Left ventricle myocardium inferior (tissue), 1 donor: Measurements from ENCODE around the gene COL16A1. TPM values are rescaled to one million over a fixed set of nuclear protein-coding genes. Genes with fewer than 3 reads are reported as not detected.

Source experiments
- DNase-seq: peaks from one replicate; pipeline ENCODE4 v3.0.0-alpha.2; 2020
- H3K27ac ChIP-seq: fragments of 200-600 bp; replicated peaks from 2 replicates; pipeline ENCODE4 v1.8.0; 2021
- H3K27me3 ChIP-seq: fragments of 200-600 bp; 2 replicates; pipeline ENCODE4 v1.8.0; 2021; ENCODE audit warnings: low read depth
- H3K36me3 ChIP-seq: fragments of 200-600 bp; 2 replicates; pipeline ENCODE4 v1.8.0; 2021
- H3K4me1 ChIP-seq: fragments of 200-600 bp; 2 replicates; pipeline ENCODE4 v1.8.0; 2021
- H3K4me3 ChIP-seq: fragments of 200-600 bp; 2 replicates; pipeline ENCODE4 v1.8.0; 2021; ENCODE audit warnings: mild to moderate bottlenecking, moderate library complexity
- H3K9me3 ChIP-seq: fragments of 200-600 bp; replicated peaks from 2 replicates; pipeline ENCODE4 v1.8.0; 2021
- CTCF ChIP-seq: fragments of 200-600 bp; IDR thresholded peaks from 2 replicates; pipeline ENCODE4 v1.8.0; 2021; ENCODE audit warnings: antibody characterized with exemption, mild to moderate bottlenecking, borderline replicate concordance
- intact Hi-C: fragments of 100-400 bp; cut with micrococcal nuclease; formaldehyde crosslinking; loops from one replicate; pipeline ENCODE4 v1.11.0; 2022
- total RNA-seq: library from RNA; stranded (reverse); fragmentation: NEBNext Ultra II Directional; extraction: Animal tissue kit (Norgen Biotek cat#: 25700); gene quantifications from one replicate; pipeline ENCODE4 v1.2.1, GENCODE V29; 2021
- donor health status: DM: no; HTN: yes; CAD: no; lungs with severe emphysema.

The COL16A1 gene
- total RNA-seq, 1 donor from 2014 or later: 18.3 TPM

DNA sequence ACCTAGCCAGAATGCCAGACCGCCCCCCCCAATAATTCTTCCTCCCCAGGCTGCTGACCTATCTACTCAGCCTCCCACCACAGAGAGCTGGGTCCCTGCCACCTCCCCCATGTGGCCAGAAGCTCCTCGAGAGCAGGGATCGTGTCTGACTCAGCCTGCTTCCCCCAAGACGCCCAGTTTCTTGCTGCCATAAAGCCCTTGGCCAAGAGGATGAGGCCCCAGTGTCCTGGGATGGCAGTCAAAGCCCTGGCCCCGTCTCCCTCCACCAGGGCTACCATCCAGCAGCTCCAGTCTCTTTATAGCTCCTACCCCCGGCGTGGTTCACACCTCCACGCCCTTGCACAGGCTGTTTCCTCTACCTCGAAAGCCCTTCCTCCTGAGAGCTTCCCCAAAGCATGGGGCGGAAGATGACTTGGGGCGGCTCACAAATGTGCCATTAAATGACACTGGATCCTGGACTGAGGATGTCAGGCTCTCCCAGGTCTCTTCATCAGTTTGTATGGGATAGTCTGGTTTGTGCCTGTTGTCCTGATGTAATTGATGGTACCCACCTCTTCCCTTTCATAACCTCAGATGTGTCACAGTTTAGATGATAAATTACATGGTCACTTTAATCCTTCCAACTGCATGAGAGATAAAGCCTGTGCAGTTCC is 47.2 kb upstream of the COL16A1 start:
- Histone ChIP-seq H3K27ac (no peak overlapping the region), H3K9me3 (no peaks in the 10 kb centered on the region), H3K27me3 (peaks cover 12% of the 10 kb centered on the region), H3K36me3 (no peaks in the 10 kb centered on the region), H3K4me1 (peaks cover 94% of the 10 kb centered on the region), H3K4me3 (no peak overlapping the region)
- intact Hi-C loops: no loop called here
- no peak for DNase-seq
- no peak for TF ChIP-seq CTCF

DNA sequence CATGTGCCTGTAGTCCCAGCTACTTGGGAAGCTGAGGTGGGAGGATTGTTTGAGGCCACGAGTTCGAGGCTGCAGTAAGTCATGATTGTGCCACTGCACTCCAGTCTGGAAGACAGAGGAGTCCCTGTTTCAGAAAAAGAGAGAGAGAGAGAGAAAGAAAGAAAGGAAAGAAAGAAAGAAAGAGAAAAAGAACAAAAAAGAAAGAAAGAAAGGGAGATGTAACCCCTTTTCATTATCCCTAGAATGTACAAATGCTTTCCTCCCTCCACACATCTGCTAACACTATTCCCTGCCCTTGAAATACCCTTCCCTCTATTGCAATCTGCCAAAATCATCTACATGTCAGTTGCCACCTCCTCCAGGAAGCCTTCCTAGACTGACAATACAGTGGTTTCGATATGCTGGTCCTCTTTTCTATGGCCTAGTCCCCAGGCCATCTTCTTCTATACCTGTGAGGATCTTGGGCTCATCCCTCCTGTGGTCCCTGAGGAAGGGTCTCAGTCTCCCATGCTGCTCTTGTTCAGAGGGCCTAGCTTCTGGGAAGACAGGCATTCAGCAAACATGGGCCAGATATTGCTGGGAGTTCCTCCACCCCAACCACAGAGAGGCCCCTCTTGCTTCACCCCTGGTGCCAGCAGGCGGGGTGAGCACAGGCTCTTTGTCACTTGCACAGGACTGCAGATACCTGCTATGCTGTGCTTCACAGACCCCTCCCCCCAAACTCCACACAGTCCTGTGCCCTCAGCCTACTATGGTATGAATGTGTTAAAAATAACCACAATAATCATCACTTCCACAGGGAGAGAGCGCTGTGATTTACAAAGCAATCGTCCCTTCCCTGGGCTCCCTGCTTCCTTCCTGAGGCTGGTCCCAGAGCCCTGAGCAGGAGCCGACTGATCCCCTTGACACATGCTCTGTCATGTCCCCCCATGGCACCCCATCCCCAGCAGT is 46.2 kb upstream of the COL16A1 start:
- no peak for DNase-seq
- no peak for TF ChIP-seq CTCF
- H3K27ac ChIP-seq: no peak overlapping the region

DNA sequence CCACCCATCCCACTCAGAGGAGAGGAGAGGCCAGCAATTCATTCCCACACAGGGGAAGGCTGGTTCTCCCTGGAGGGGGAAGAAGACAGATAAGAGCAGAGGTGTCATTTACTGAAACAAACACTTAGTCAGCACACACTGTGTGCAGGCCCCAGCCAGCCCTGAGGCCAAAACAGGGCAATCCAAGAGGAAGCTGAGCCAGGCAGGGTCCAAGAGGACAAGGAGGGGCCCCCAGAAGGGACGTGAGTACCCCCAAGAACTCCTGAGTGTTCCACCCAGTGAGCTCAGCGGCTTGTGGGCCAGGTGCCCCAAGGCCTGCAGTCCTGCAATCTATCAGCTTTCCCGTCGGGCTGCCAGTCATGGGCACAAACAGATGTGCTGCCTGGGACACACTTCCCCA is 44.5 kb upstream of the COL16A1 start:
- no peaks in the 10 kb centered on the region for H3K9me3 ChIP-seq
- H3K4me1 ChIP-seq: peaks cover 78% of the 10 kb centered on the region
- no peak overlapping the region for H3K4me3 ChIP-seq
- H3K36me3 ChIP-seq: no peaks in the 10 kb centered on the region
- no peak overlapping the region for H3K27ac ChIP-seq
- no peak for TF ChIP-seq CTCF
- intact Hi-C loops: no loop called here
- DNase-seq: no peak
- peaks cover 12% of the 10 kb centered on the region for H3K27me3 ChIP-seq

More for the DNA sequence above, 46.2 kb upstream of the COL16A1 start:
- Histone ChIP-seq H3K4me1 (peaks cover 94% of the 10 kb centered on the region), H3K4me3 (no peak overlapping the region), H3K9me3 (no peaks in the 10 kb centered on the region), H3K27me3 (peaks cover 12% of the 10 kb centered on the region), H3K36me3 (no peaks in the 10 kb centered on the region)
- intact Hi-C loops: no loop called here

GRCh38 chr1:31747304-31747703 is 43.5 kb upstream of the COL16A1 start:
- intact Hi-C loops: no loop called here

DNA sequence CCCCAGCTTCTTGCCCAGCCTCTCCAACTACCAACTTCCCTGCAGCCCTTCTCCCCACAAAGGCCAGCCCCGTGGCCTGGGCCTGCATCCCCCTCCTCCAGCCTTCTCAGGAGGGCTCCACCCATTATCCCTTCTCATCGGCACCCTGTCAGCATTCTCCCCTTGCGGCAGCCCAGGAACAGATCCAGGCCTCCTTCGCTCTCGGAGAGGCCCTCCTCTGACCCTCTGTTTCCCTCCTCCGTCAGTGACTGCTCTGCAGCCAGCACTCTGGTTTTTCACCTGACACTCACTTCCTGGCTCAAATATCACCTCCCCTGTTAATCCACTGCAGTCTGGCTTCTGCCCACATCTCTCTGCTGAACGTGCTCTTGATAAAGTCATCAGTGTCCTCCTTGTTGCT is 42.9 kb upstream of the COL16A1 start:
- no peak for TF ChIP-seq CTCF
- Histone ChIP-seq H3K27ac (no peak overlapping the region), H3K4me3 (no peak overlapping the region), H3K27me3 (peaks cover 7% of the 10 kb centered on the region), H3K9me3 (no peaks in the 10 kb centered on the region), H3K36me3 (no peaks in the 10 kb centered on the region), H3K4me1 (peaks cover 62% of the 10 kb centered on the region)
- intact Hi-C loops: no loop called here
- DNase-seq: no peak

More at GRCh38 chr1:31747304-31747703, 43.5 kb upstream of the COL16A1 start:
- H3K36me3 ChIP-seq: no peaks in the 10 kb centered on the region
- no peak overlapping the region for H3K27ac ChIP-seq
- H3K4me3 ChIP-seq: no peak overlapping the region
- TF ChIP-seq CTCF: no peak
- H3K4me1 ChIP-seq: peaks cover 68% of the 10 kb centered on the region
- DNase-seq: no peak
- H3K9me3 ChIP-seq: no peaks in the 10 kb centered on the region
- H3K27me3 ChIP-seq: peaks cover 12% of the 10 kb centered on the region
